A549 (cell line): ENCODE data around the gene CD300LF. TPM values are rescaled to one million over a fixed set of nuclear protein-coding genes. Genes with fewer than 3 reads are reported as not detected.

Experiments used
- ATAC-seq, 2 experiments: fragments of 200-7000 bp in 1 of 2; fragments of >200 bp in 1 of 2; cut with Nextera tagmentation in 1 of 2; cut with Tn5 transposase in 1 of 2; 3 replicates each; pipeline versions ENCODE4 v1.8.0 to v1.9.1; 2018 to 2020; ENCODE audit warnings: mild to moderate bottlenecking in 1 of 2, moderate library complexity in 1 of 2
- CTCF ChIA-PET: fragments of 300-600 bp; sonication (Branson Sonifier 250); formaldehyde crosslinking; extraction: SDS; loops from one replicate; lab custom pipeline; 2021; ENCODE audit warnings: antibody characterized with exemption, inconsistent platforms; lab: Yijun Ruan, JAX
- POLR2A ChIA-PET: fragments of 350-600 bp; formaldehyde crosslinking; extraction: SDS; loops from one replicate; lab custom pipeline; 2021; ENCODE audit warnings: antibody characterized with exemption, inconsistent platforms; lab: Yijun Ruan, JAX
- DNase-seq, 2 experiments: peaks; one replicate each; pipeline versions ENCODE4 v3.0.0 to v3.0.0-alpha.2; 2011 to 2016; ENCODE audit warnings: low read depth in 1 of 2, low spot score in 1 of 2
- FAIRE-seq: peaks from 2 replicates; lab custom pipeline; 2011; peaks lifted over from hg19 to GRCh38; lab: Jason Lieb, UNC
- H3K27ac ChIP-seq, 2 experiments: fragments of >200 bp; sonication (Bioruptor Twin); formaldehyde crosslinking; 3 replicates each; pipeline ENCODE4 v1.5.1; 2016 to 2017
- H3K4me1 ChIP-seq: fragments of >200 bp; sonication (Bioruptor Twin); formaldehyde crosslinking; 3 replicates; pipeline ENCODE4 v1.6.1; 2016
- H3K4me2 ChIP-seq: fragments of >200 bp; sonication (Bioruptor Twin); formaldehyde crosslinking; 3 replicates; pipeline ENCODE4 v1.6.1; 2016
- H3K4me3 ChIP-seq: fragments of >200 bp; sonication (Bioruptor Twin); formaldehyde crosslinking; 3 replicates; pipeline ENCODE4 v1.5.1; 2016
- H3K9me3 ChIP-seq: fragments of >200 bp; sonication (Bioruptor Twin); formaldehyde crosslinking; 3 replicates; pipeline ENCODE4 v1.6.1; 2016
- ATOH8 ChIP-seq: fragments of 250-450 bp; sonication (Bioruptor Pico); IDR thresholded peaks from 2 replicates; pipeline ENCODE4 v1.5.0; 2020; ENCODE audit warnings: low read depth, mild to moderate bottlenecking, moderate library complexity
- BCL3 ChIP-seq: fragments of >200 bp; sonication (Bioruptor Twin); formaldehyde crosslinking; IDR thresholded peaks from 3 replicates; pipeline ENCODE4 v1.6.1; 2016
- CBX2 ChIP-seq: fragments of 200-600 bp; sonication (generic); IDR thresholded peaks from 2 replicates; pipeline ENCODE4 v1.6.1; 2016; ENCODE audit warnings: low read depth, mild to moderate bottlenecking, borderline replicate concordance
- CHD2 ChIP-seq: fragments of 150-350 bp; IDR thresholded peaks from 2 replicates; pipeline ENCODE4 v1.6.1; 2014; ENCODE audit warnings: low read length; ENCODE audit not compliant: partially characterized antibody
- CHD4 ChIP-seq: fragments of 200-600 bp; sonication (generic); IDR thresholded peaks from 2 replicates; pipeline ENCODE4 v1.6.1; 2016; ENCODE audit warnings: antibody characterized with exemption, mild to moderate bottlenecking, borderline replicate concordance
- EHF ChIP-seq: fragments of 250-450 bp; sonication (Bioruptor Pico); IDR thresholded peaks from 2 replicates; pipeline ENCODE4 v1.5.0; 2020; ENCODE audit warnings: mild to moderate bottlenecking
- EHMT2 ChIP-seq: fragments of 200-600 bp; sonication (generic); IDR thresholded peaks from 2 replicates; pipeline ENCODE4 v1.6.1; 2016; ENCODE audit warnings: antibody characterized with exemption, low read depth, mild to moderate bottlenecking, moderate library complexity
- EP300 ChIP-seq, 2 experiments: fragments of >200 bp; sonication (Bioruptor Twin); formaldehyde crosslinking; IDR thresholded peaks; 2 replicates in 1 of 2; 3 replicates in 1 of 2; pipeline ENCODE4 v1.6.1; 2016 to 2017
- FOSB ChIP-seq: fragments of 250-450 bp; sonication (Bioruptor Pico); IDR thresholded peaks from 2 replicates; pipeline ENCODE4 v1.5.0; 2020; ENCODE audit warnings: mild to moderate bottlenecking, moderate library complexity
- FOSL2 ChIP-seq, 2 experiments: fragments of 450-650 bp in 1 of 2; fragments of >200 bp in 1 of 2; sonication (Bioruptor Twin) in 1 of 2; formaldehyde crosslinking; IDR thresholded peaks; 2 replicates each; pipeline versions ENCODE4 v1.5.0 to v1.6.1; 2016 to 2020; ENCODE audit warnings: mild to moderate bottlenecking in 1 of 2, moderate library complexity in 1 of 2
- FOXS1 ChIP-seq: fragments of 250-450 bp; sonication (Bioruptor Pico); IDR thresholded peaks from 2 replicates; pipeline ENCODE4 v1.5.0; 2020; ENCODE audit warnings: mild to moderate bottlenecking, moderate library complexity
- HEYL ChIP-seq: fragments of 250-450 bp; sonication (Bioruptor Pico); IDR thresholded peaks from 2 replicates; pipeline ENCODE4 v1.8.0; 2021; ENCODE audit warnings: mild to moderate bottlenecking, moderate library complexity
- HOXA7 ChIP-seq: fragments of 250-450 bp; sonication (Bioruptor Pico); IDR thresholded peaks from 2 replicates; pipeline ENCODE4 v1.5.0; 2020; ENCODE audit warnings: mild to moderate bottlenecking, moderate library complexity
- HOXB13 ChIP-seq: fragments of 250-450 bp; sonication (Bioruptor Pico); IDR thresholded peaks from 2 replicates; pipeline ENCODE4 v1.5.0; 2020; ENCODE audit warnings: low read depth, mild to moderate bottlenecking, moderate library complexity
- HOXB5 ChIP-seq: fragments of 250-450 bp; sonication (Bioruptor Pico); IDR thresholded peaks from 2 replicates; pipeline ENCODE4 v1.5.0; 2020; ENCODE audit warnings: mild to moderate bottlenecking, moderate library complexity
- MAX ChIP-seq: IDR thresholded peaks from 2 replicates; pipeline ENCODE4 v1.6.1; 2012
- MAZ ChIP-seq: fragments of 150-350 bp; IDR thresholded peaks from 2 replicates; pipeline ENCODE4 v1.6.1; 2014; ENCODE audit warnings: antibody characterized with exemption, low read depth, low read length, borderline replicate concordance
- MYC ChIP-seq: IDR thresholded peaks from 2 replicates; pipeline ENCODE4 v1.6.1; 2012; ENCODE audit warnings: mild to moderate bottlenecking, inconsistent platforms, low read length, improper control_type of control experiment, borderline replicate concordance
- NPAS2 ChIP-seq: fragments of 250-450 bp; sonication (Bioruptor Pico); IDR thresholded peaks from 2 replicates; pipeline ENCODE4 v1.8.0; 2022; ENCODE audit warnings: mild to moderate bottlenecking, moderate library complexity, borderline replicate concordance
- NR3C1 ChIP-seq: fragments of >200 bp; sonication (Bioruptor Twin); formaldehyde crosslinking; IDR thresholded peaks from 3 replicates; pipeline ENCODE4 v1.6.1; 2017
- SMC3 ChIP-seq: fragments of >200 bp; sonication (Bioruptor Twin); formaldehyde crosslinking; IDR thresholded peaks from 3 replicates; pipeline ENCODE4 v1.6.1; 2018; ENCODE audit warnings: inconsistent platforms
- SREBF2 ChIP-seq: fragments of 450-650 bp; IDR thresholded peaks from 2 replicates; pipeline ENCODE4 v1.6.1; 2014; ENCODE audit warnings: mild to moderate bottlenecking, moderate library complexity
- TP53 ChIP-seq: fragments of 250-450 bp; sonication (Bioruptor Pico); IDR thresholded peaks from 2 replicates; pipeline ENCODE4 v1.5.0; 2021; ENCODE audit warnings: mild to moderate bottlenecking, moderate library complexity
- ZNF302 ChIP-seq: fragments of 250-450 bp; sonication (Bioruptor Pico); IDR thresholded peaks from 2 replicates; pipeline ENCODE4 v1.9.0; 2021; ENCODE audit warnings: inconsistent platforms, mild to moderate bottlenecking, moderate library complexity
- ZSCAN20 ChIP-seq: fragments of 250-450 bp; sonication (Bioruptor Pico); IDR thresholded peaks from 2 replicates; pipeline ENCODE4 v1.8.0; 2022; ENCODE audit warnings: mild to moderate bottlenecking, moderate library complexity
- WGBS: methylation state at CpG from one replicate; pipeline ENCODE4 v1.1.6; 2017; ENCODE audit errors: missing lambda C conversion rate; 5-methylcytosine and 5-hydroxymethylcytosine counted together
- polyA plus RNA-seq, 4 experiments: library from polyadenylated mRNA; depleted of rRNA in 3 of 4; stranded (reverse); fragments of >200 nt; fragmentation: RNase III in 1 of 4; extraction: RNeasy Plus Mini Kit Qiagen cat#74134 plus additional on column Dnase treatment in 1 of 4; gene quantifications; 2 replicates in 3 of 4; 3 replicates in 1 of 4; pipeline ENCODE4 v1.2.3, GENCODE V29; 2011 to 2017
- TF ChIP-seq, protein P1 (sequence below): fragments of 200-600 bp; sonication (generic); IDR thresholded peaks from 2 replicates; pipeline ENCODE4 v1.6.1; 2016; ENCODE audit warnings: antibody characterized with exemption, mild to moderate bottlenecking, moderate library complexity
- TF ChIP-seq, protein P2 (sequence below): IDR thresholded peaks from 2 replicates; pipeline ENCODE4 v1.6.1; 2012; ENCODE audit warnings: low read depth, borderline replicate concordance
- TF ChIP-seq, protein P3 (sequence below): fragments of >200 bp; sonication (Bioruptor Twin); formaldehyde crosslinking; IDR thresholded peaks from 2 replicates; pipeline ENCODE4 v1.6.1; 2016
- TF ChIP-seq, protein P4 (sequence below): fragments of 150-350 bp; IDR thresholded peaks from 2 replicates; pipeline ENCODE4 v1.6.1; 2014; ENCODE audit warnings: low read depth, mild to moderate bottlenecking, low read length
- TF ChIP-seq, protein P5 (sequence below): IDR thresholded peaks from 2 replicates; pipeline ENCODE4 v1.6.1; 2012

CD300LF gene
- polyA plus RNA-seq, 2 of the 4 experiments (the other 2 are of a cell fraction) = not detected

- DNase-seq = peak; percentile 71 to 80
- no peaks in the 10 kb centered on the region for H3K4me1 ChIP-seq
- POLR2A ChIA-PET = interaction anchor here (0.7 to 0.9 kb wide), 2 partner anchors 105 to 202 kb away, joined by 3 read pairs; partner anchors contain the start of gene FDXR
- no peaks in the 10 kb centered on the region for H3K9me3 ChIP-seq
- peak; percentile 88 to 98 for ATAC-seq
- no peak overlapping the region for H3K4me2 ChIP-seq
- peak; percentile 39 for FAIRE-seq
- no peak overlapping the region for H3K4me3 ChIP-seq
- H3K27ac ChIP-seq = no peak overlapping the region
- 32% methylated on average over 55 of the region's 57 CpGs for WGBS
- CTCF ChIA-PET = interaction anchor here (0.7 to 4.1 kb wide), 14 partner anchors 7 to 302 kb away, joined by 3 to 18 read pairs (median 4); partner anchors contain the start of gene RAB37
- TF ChIP-seq SMC3 = no peak
- TF ChIP-seq, protein P1, sequence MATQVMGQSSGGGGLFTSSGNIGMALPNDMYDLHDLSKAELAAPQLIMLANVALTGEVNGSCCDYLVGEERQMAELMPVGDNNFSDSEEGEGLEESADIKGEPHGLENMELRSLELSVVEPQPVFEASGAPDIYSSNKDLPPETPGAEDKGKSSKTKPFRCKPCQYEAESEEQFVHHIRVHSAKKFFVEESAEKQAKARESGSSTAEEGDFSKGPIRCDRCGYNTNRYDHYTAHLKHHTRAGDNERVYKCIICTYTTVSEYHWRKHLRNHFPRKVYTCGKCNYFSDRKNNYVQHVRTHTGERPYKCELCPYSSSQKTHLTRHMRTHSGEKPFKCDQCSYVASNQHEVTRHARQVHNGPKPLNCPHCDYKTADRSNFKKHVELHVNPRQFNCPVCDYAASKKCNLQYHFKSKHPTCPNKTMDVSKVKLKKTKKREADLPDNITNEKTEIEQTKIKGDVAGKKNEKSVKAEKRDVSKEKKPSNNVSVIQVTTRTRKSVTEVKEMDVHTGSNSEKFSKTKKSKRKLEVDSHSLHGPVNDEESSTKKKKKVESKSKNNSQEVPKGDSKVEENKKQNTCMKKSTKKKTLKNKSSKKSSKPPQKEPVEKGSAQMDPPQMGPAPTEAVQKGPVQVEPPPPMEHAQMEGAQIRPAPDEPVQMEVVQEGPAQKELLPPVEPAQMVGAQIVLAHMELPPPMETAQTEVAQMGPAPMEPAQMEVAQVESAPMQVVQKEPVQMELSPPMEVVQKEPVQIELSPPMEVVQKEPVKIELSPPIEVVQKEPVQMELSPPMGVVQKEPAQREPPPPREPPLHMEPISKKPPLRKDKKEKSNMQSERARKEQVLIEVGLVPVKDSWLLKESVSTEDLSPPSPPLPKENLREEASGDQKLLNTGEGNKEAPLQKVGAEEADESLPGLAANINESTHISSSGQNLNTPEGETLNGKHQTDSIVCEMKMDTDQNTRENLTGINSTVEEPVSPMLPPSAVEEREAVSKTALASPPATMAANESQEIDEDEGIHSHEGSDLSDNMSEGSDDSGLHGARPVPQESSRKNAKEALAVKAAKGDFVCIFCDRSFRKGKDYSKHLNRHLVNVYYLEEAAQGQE = peak; percentile 100
- peak; percentile 92; the same call in 1 of the 2 replicates for TF ChIP-seq ATOH8
- peak; percentile 78; the same call in 1 of the 2 replicates for TF ChIP-seq FOSB (CRISPR knock-in tag)
- TF ChIP-seq, protein P2, sequence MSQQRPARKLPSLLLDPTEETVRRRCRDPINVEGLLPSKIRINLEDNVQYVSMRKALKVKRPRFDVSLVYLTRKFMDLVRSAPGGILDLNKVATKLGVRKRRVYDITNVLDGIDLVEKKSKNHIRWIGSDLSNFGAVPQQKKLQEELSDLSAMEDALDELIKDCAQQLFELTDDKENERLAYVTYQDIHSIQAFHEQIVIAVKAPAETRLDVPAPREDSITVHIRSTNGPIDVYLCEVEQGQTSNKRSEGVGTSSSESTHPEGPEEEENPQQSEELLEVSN = no peak
- TF ChIP-seq CHD2 = no peak
- TF ChIP-seq BCL3 = no peak
- TF ChIP-seq, protein P3, sequence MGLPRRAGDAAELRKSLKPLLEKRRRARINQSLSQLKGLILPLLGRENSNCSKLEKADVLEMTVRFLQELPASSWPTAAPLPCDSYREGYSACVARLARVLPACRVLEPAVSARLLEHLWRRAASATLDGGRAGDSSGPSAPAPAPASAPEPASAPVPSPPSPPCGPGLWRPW = no peak
- peak; percentile 99 for TF ChIP-seq EHMT2
- TF ChIP-seq NR3C1 = no peak
- no peak for TF ChIP-seq EP300 (IDR thresholded peaks at IDR 0.05)
- no peak for TF ChIP-seq CHD4
- peak; percentile 98 for TF ChIP-seq HOXB5
- TF ChIP-seq FOSL2 (IDR thresholded peaks at IDR 0.05) = no peak
- no peak for TF ChIP-seq FOSL2 (CRISPR knock-in tag; IDR thresholded peaks at IDR 0.05)
- TF ChIP-seq MAZ = no peak
- peak; percentile 88 for TF ChIP-seq MAX
- no peak for TF ChIP-seq NPAS2 (CRISPR knock-in tag)
- TF ChIP-seq SREBF2 = no peak
- TF ChIP-seq, protein P4, sequence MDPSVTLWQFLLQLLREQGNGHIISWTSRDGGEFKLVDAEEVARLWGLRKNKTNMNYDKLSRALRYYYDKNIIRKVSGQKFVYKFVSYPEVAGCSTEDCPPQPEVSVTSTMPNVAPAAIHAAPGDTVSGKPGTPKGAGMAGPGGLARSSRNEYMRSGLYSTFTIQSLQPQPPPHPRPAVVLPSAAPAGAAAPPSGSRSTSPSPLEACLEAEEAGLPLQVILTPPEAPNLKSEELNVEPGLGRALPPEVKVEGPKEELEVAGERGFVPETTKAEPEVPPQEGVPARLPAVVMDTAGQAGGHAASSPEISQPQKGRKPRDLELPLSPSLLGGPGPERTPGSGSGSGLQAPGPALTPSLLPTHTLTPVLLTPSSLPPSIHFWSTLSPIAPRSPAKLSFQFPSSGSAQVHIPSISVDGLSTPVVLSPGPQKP = no peak
- TF ChIP-seq MYC = peak; percentile 61; the same call in 1 of the 2 replicates
- no peak for TF ChIP-seq HOXA7 (CRISPR knock-in tag)
- TF ChIP-seq ZSCAN20 (CRISPR knock-in tag) = peak; percentile 89
- no peak for TF ChIP-seq CBX2
- peak; percentile 96 for TF ChIP-seq EHF (CRISPR knock-in tag)
- TF ChIP-seq, protein P5, sequence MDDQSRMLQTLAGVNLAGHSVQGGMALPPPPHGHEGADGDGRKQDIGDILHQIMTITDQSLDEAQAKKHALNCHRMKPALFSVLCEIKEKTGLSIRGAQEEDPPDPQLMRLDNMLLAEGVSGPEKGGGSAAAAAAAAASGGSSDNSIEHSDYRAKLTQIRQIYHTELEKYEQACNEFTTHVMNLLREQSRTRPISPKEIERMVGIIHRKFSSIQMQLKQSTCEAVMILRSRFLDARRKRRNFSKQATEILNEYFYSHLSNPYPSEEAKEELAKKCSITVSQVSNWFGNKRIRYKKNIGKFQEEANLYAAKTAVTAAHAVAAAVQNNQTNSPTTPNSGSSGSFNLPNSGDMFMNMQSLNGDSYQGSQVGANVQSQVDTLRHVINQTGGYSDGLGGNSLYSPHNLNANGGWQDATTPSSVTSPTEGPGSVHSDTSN = no peak
- no peak for TF ChIP-seq TP53 (CRISPR knock-in tag)
- peak; percentile 95 for TF ChIP-seq HOXB13
- 0 out of 2 replicates have a peak, but pooled peaks have one; percentile 37 for TF ChIP-seq HEYL (CRISPR knock-in tag)
- TF ChIP-seq FOXS1 = peak; percentile 98
- TF ChIP-seq ZNF302 (CRISPR knock-in tag) = peak; percentile 71; the same call in 1 of the 2 replicates
Measured at GRCh38 chr17:74671031-74671771, 41.5 kb downstream of the CD300LF start.
